Measurements from ENCODE around the gene KIF26B.

DNA sequence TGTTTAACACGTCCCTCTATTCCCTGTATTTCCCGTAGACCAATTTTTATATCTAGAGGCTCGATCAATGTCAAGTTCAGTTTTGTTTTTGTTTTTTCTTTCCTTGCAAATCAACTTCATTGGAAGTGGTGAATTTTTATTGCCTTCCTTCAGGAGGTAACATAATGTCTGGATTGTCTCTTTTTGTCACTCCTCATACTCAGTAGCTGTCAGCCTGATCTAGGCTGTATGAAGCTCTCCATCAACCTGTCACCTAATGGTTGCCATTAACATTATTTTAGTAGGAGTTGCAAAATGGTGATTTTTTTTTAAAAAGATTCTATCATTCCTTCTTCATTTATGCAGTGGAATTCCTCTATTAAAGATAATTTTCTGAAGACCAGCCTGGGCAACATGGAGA is 49.7 kb upstream of the KIF26B start:
- TF ChIP-seq, protein P1, sequence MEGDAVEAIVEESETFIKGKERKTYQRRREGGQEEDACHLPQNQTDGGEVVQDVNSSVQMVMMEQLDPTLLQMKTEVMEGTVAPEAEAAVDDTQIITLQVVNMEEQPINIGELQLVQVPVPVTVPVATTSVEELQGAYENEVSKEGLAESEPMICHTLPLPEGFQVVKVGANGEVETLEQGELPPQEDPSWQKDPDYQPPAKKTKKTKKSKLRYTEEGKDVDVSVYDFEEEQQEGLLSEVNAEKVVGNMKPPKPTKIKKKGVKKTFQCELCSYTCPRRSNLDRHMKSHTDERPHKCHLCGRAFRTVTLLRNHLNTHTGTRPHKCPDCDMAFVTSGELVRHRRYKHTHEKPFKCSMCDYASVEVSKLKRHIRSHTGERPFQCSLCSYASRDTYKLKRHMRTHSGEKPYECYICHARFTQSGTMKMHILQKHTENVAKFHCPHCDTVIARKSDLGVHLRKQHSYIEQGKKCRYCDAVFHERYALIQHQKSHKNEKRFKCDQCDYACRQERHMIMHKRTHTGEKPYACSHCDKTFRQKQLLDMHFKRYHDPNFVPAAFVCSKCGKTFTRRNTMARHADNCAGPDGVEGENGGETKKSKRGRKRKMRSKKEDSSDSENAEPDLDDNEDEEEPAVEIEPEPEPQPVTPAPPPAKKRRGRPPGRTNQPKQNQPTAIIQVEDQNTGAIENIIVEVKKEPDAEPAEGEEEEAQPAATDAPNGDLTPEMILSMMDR (IDR thresholded peaks at IDR 0.05), result no peak
- TF ChIP-seq CHD2 (IDR thresholded peaks at IDR 0.05; ENCODE audit: low read length, partially characterized antibody) (no peak), HDAC2 (IDR thresholded peaks at IDR 0.05) (no peak), POLR2A (IDR thresholded peaks at IDR 0.05; ENCODE audit: low read length) (no peak), JUNB (IDR thresholded peaks at IDR 0.05) (no peak), CEBPB (IDR thresholded peaks at IDR 0.05) (no peak), RAD21 (conservative IDR thresholded peaks at IDR 0.05 in 1 of 2, IDR thresholded peaks at IDR 0.05 in 1 of 2) (no peak), EP300 (IDR thresholded peaks at IDR 0.05) (no peak), RCOR1 (IDR thresholded peaks at IDR 0.05; ENCODE audit: low read depth, low read length) (no peak), SMC3 (IDR thresholded peaks at IDR 0.05) (no peak), MAFK (IDR thresholded peaks at IDR 0.05; ENCODE audit: partially characterized antibody) (no peak), USF2 (IDR thresholded peaks at IDR 0.05) (no peak), ZFP36 (IDR thresholded peaks at IDR 0.05; ENCODE audit: borderline replicate concordance, partially characterized antibody) (no peak)
- TF ChIP-seq, protein P2, sequence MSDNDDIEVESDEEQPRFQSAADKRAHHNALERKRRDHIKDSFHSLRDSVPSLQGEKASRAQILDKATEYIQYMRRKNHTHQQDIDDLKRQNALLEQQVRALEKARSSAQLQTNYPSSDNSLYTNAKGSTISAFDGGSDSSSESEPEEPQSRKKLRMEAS (IDR thresholded peaks at IDR 0.05), result no peak

All from A549 (cell line).